HEK293 (cell line): Measurements from ENCODE around the gene NOLC1.

Source experiments
- CTCF ChIA-PET: fragments of 350-600 bp; formaldehyde crosslinking; extraction: SDS; loops from one replicate; lab custom pipeline; 2021; ENCODE audit warnings: antibody characterized with exemption; lab: Yijun Ruan, JAX
- POLR2A ChIA-PET: fragments of 300-600 bp; formaldehyde crosslinking; extraction: SDS; loops from one replicate; lab custom pipeline; 2020; ENCODE audit warnings: antibody characterized with exemption, inconsistent platforms; lab: Yijun Ruan, JAX
- H3K27ac ChIP-seq: fragments of 200-500 bp; sonication (Bioruptor generic); 2 replicates; pipeline ENCODE4 v1.5.1; 2014; ENCODE audit warnings: low read depth, low read length, control low read depth, inconsistent platforms; ENCODE audit errors: extremely low read depth
- H3K36me3 ChIP-seq, 2 experiments: fragments of 200-500 bp in 1 of 2; sonication (Bioruptor generic) in 1 of 2; 1 replicate in 1 of 2; 2 replicates in 1 of 2; pipeline ENCODE4 v1.5.1; 2014 to 2017; ENCODE audit warnings: inconsistent platforms in 2 of 2, low read length in 2 of 2; ENCODE audit not compliant: control insufficient read depth in 2 of 2, insufficient read depth in 1 of 2
- H3K4me1 ChIP-seq: fragments of 200-500 bp; sonication (Bioruptor generic); 2 replicates; pipeline ENCODE4 v1.5.1; 2014; ENCODE audit warnings: mild to moderate bottlenecking, low read length, inconsistent platforms; ENCODE audit not compliant: control insufficient read depth, insufficient read depth
- H3K4me3 ChIP-seq: 2 replicates; pipeline ENCODE4 v1.5.1; 2011; ENCODE audit warnings: low read depth, mild to moderate bottlenecking, control low read depth, low read length, moderate library complexity
- H3K9me3 ChIP-seq: fragments of 200-500 bp; sonication (Bioruptor generic); 2 replicates; pipeline ENCODE4 v1.5.1; 2014; ENCODE audit warnings: low read depth, low read length, inconsistent platforms; ENCODE audit not compliant: control insufficient read depth, insufficient read depth
- GFI1B ChIP-seq: fragments of 450-650 bp; formaldehyde crosslinking; IDR thresholded peaks from 2 replicates; pipeline ENCODE4 v1.5.1; 2016; ENCODE audit warnings: missing biosample characterization, missing genetic modification characterization
- HOXA7 ChIP-seq: sonication (generic); formaldehyde crosslinking; IDR thresholded peaks from 2 replicates; pipeline ENCODE4 v1.8.1; 2022; ENCODE audit warnings: missing genetic modification reagents, borderline replicate concordance
- MZF1 ChIP-seq: fragments of 450-650 bp; formaldehyde crosslinking; IDR thresholded peaks from 2 replicates; pipeline ENCODE4 v1.5.1; 2017; ENCODE audit warnings: missing biosample characterization, missing genetic modification characterization, borderline replicate concordance
- PRDM1 ChIP-seq: fragments of 450-650 bp; formaldehyde crosslinking; IDR thresholded peaks from 2 replicates; pipeline ENCODE4; 2016; ENCODE audit warnings: missing biosample characterization, missing genetic modification characterization
- ZBTB17 ChIP-seq: fragments of 450-650 bp; formaldehyde crosslinking; IDR thresholded peaks from 2 replicates; pipeline ENCODE4 v1.5.1; 2016; ENCODE audit warnings: missing biosample characterization, missing genetic modification characterization
- ZBTB7A ChIP-seq: fragments of 450-650 bp; formaldehyde crosslinking; IDR thresholded peaks from 2 replicates; pipeline ENCODE4 v1.5.1; 2016; ENCODE audit warnings: low read depth, missing biosample characterization, missing genetic modification characterization
- ZIC2 ChIP-seq: fragments of 450-650 bp; formaldehyde crosslinking; IDR thresholded peaks from 2 replicates; pipeline ENCODE4 v1.5.1; 2016; ENCODE audit warnings: missing biosample characterization, missing genetic modification characterization
- ZNF114 ChIP-seq: fragments of 450-650 bp; formaldehyde crosslinking; IDR thresholded peaks from 2 replicates; pipeline ENCODE4 v1.5.0; 2017; ENCODE audit warnings: missing biosample characterization, missing genetic modification characterization
- ZNF23 ChIP-seq: fragments of 450-650 bp; formaldehyde crosslinking; IDR thresholded peaks from 2 replicates; pipeline ENCODE4 v1.5.1; 2016; ENCODE audit warnings: missing biosample characterization, missing genetic modification characterization, borderline replicate concordance
- ZNF248 ChIP-seq: fragments of 450-650 bp; formaldehyde crosslinking; IDR thresholded peaks from 2 replicates; pipeline ENCODE4 v1.5.1; 2017; ENCODE audit warnings: missing biosample characterization, missing genetic modification characterization
- ZNF324 ChIP-seq: fragments of 450-650 bp; formaldehyde crosslinking; IDR thresholded peaks from 2 replicates; pipeline ENCODE4 v1.5.1; 2016; ENCODE audit warnings: missing biosample characterization, missing genetic modification characterization
- ZNF335 ChIP-seq: fragments of 450-650 bp; formaldehyde crosslinking; conservative IDR thresholded peaks from 2 replicates; pipeline ENCODE4 v1.5.1; 2016; ENCODE audit warnings: missing biosample characterization, missing genetic modification characterization
- ZNF350 ChIP-seq: fragments of 450-650 bp; formaldehyde crosslinking; IDR thresholded peaks from 2 replicates; pipeline ENCODE4 v1.5.0; 2017; ENCODE audit warnings: missing biosample characterization, mild to moderate bottlenecking, missing genetic modification characterization
- ZNF48 ChIP-seq: fragments of 450-650 bp; formaldehyde crosslinking; IDR thresholded peaks from 2 replicates; pipeline ENCODE4 v1.5.1; 2016; ENCODE audit warnings: missing biosample characterization, missing genetic modification characterization
- ZNF521 ChIP-seq: fragments of 450-650 bp; formaldehyde crosslinking; IDR thresholded peaks from 2 replicates; pipeline ENCODE4 v1.5.1; 2017; ENCODE audit warnings: missing biosample characterization, mild to moderate bottlenecking, missing genetic modification characterization
- ZNF560 ChIP-seq: fragments of 450-650 bp; formaldehyde crosslinking; IDR thresholded peaks from 2 replicates; pipeline ENCODE4 v1.5.1; 2017; ENCODE audit warnings: missing biosample characterization, missing genetic modification characterization, borderline replicate concordance
- ZNF600 ChIP-seq: fragments of 450-650 bp; formaldehyde crosslinking; IDR thresholded peaks from 2 replicates; pipeline ENCODE4 v1.5.1; 2016; ENCODE audit warnings: missing biosample characterization, missing genetic modification characterization
- ZNF623 ChIP-seq: fragments of 450-650 bp; formaldehyde crosslinking; IDR thresholded peaks from 2 replicates; pipeline ENCODE4 v1.5.1; 2016; ENCODE audit warnings: missing biosample characterization, missing genetic modification characterization
- ZNF624 ChIP-seq: fragments of 450-650 bp; formaldehyde crosslinking; IDR thresholded peaks from 2 replicates; pipeline ENCODE4 v1.5.1; 2017; ENCODE audit warnings: missing biosample characterization, missing genetic modification characterization
- ZNF658 ChIP-seq: fragments of 450-650 bp; formaldehyde crosslinking; IDR thresholded peaks from 2 replicates; pipeline ENCODE4; 2016; ENCODE audit warnings: missing biosample characterization, missing genetic modification characterization
- TF ChIP-seq, protein P1 (sequence below): fragments of 450-650 bp; formaldehyde crosslinking; IDR thresholded peaks from 2 replicates; pipeline ENCODE4 v1.5.1; 2017; ENCODE audit warnings: missing biosample characterization, missing genetic modification characterization
- TF ChIP-seq, protein P2 (sequence below): fragments of 450-650 bp; formaldehyde crosslinking; IDR thresholded peaks from 2 replicates; pipeline ENCODE4 v1.5.1; 2016; ENCODE audit warnings: missing biosample characterization, missing genetic modification characterization, borderline replicate concordance
- TF ChIP-seq, protein P3 (sequence below): fragments of 450-650 bp; formaldehyde crosslinking; optimal IDR thresholded peaks from 2 replicates; pipeline ENCODE3; 2016; ENCODE audit warnings: missing biosample characterization, mild to moderate bottlenecking, missing genetic modification characterization
- TF ChIP-seq, protein P4 (sequence below): fragments of 450-650 bp; formaldehyde crosslinking; IDR thresholded peaks from 2 replicates; pipeline ENCODE4 v1.5.1; 2017; ENCODE audit warnings: missing biosample characterization, missing genetic modification characterization
- TF ChIP-seq, protein P5 (sequence below): fragments of 450-650 bp; formaldehyde crosslinking; IDR thresholded peaks from 2 replicates; pipeline ENCODE4 v1.5.1; 2016; ENCODE audit warnings: missing biosample characterization, missing genetic modification characterization, borderline replicate concordance

NOLC1 gene

DNA sequence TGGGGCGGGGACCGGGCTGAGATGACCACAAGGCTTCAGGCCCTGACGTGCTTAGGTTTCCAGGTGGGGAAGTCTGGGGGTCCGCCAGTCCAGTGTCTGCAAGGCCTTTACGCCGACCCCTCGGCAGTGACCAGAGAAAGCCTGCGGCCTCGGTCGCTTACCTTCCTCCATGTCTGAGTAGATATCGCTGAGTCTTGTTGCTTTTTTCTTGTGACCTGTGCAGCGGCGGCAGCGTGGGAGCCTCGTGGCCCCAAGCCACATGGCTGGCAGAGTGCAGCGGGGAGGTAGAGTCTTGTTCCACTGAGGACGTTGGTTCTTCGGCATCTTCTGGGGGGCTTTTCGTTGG, 329 bp downstream of the NOLC1 start (continued):
- no peak for TF ChIP-seq HOXA7 (CRISPR knock-in tag)
- TF ChIP-seq ZNF335, result peak; percentile 89
- TF ChIP-seq, protein P1, sequence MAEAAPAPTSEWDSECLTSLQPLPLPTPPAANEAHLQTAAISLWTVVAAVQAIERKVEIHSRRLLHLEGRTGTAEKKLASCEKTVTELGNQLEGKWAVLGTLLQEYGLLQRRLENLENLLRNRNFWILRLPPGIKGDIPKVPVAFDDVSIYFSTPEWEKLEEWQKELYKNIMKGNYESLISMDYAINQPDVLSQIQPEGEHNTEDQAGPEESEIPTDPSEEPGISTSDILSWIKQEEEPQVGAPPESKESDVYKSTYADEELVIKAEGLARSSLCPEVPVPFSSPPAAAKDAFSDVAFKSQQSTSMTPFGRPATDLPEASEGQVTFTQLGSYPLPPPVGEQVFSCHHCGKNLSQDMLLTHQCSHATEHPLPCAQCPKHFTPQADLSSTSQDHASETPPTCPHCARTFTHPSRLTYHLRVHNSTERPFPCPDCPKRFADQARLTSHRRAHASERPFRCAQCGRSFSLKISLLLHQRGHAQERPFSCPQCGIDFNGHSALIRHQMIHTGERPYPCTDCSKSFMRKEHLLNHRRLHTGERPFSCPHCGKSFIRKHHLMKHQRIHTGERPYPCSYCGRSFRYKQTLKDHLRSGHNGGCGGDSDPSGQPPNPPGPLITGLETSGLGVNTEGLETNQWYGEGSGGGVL (tag by site-specific recombination), result no peak
- no peak for TF ChIP-seq ZNF658 (tag by site-specific recombination)
- no peak for TF ChIP-seq ZNF248 (tag by site-specific recombination)
- TF ChIP-seq ZNF623, result 0 out of 2 replicates have a peak, but pooled peaks have one; percentile 10
- TF ChIP-seq ZNF114 (tag by site-specific recombination), result no peak
- no peak for TF ChIP-seq ZNF350 (tag by site-specific recombination)
- no peak; the same call in 1 of the 2 replicates for TF ChIP-seq ZNF324 (tag by site-specific recombination)
- TF ChIP-seq ZNF600 (tag by site-specific recombination), result no peak
- no peak for TF ChIP-seq MZF1
- no peak for TF ChIP-seq GFI1B (tag by site-specific recombination)
- no peak for TF ChIP-seq ZIC2 (tag by site-specific recombination)

DNA sequence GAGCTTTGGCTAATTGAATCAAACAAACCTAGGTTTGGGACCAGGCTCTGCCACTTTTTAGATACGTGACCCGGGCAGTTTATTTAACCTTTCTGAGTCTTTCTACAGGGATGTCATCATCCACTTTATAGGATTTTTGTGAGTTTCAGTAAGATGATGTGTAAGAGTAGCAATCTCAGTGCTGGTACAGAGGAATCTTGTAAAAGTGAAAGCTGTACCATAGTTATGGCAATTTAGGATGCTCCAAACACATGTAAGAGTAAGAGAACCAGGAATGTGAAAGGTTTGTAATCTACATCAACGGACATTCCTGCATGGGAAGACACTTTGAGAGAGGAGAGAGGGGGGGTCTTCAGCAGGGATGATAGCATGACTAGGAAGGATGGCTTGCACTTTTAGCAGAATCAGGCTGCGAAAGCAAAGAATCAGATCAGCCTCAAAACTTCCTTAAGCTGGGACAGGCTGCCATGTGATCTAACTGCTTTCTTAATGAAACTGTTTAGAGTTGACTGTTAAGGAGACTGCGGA, 968 bp downstream of the NOLC1 start:
- Histone ChIP-seq H3K4me3 (peak overlapping the region; percentile 74), H3K9me3 (no peaks in the 10 kb centered on the region), H3K36me3 (peaks cover 51 to 63% of the 10 kb centered on the region in 2 experiments), H3K27ac (0 out of 2 replicates have a peak overlapping the region, but pooled peaks have one; percentile 8), H3K4me1 (peaks cover 2% of the 10 kb centered on the region; the same call in 1 of the 2 replicates)
- ChIA-PET POLR2A (interaction anchor here (0.6 to 1.0 kb wide), 2 partner anchors 16 to 334 kb away, joined by 3 to 4 read pairs; no protein-coding TSS in a partner anchor), CTCF (interaction anchor here (0.9 to 5.0 kb wide), 3 partner anchors 16 to 79 kb away, joined by 3 to 31 read pairs (median 6); no protein-coding TSS in a partner anchor)
- TF ChIP-seq ZNF560 (no peak), PRDM1 (peak; percentile 74; the same call in 1 of the 2 replicates), ZNF624 (tag by site-specific recombination) (no peak), ZNF48 (tag by site-specific recombination) (no peak), ZBTB7A (tag by site-specific recombination) (no peak), ZNF521 (no peak), ZNF23 (no peak), ZBTB17 (tag by site-specific recombination) (0 out of 2 replicates have a peak, but pooled peaks have one; percentile 9)
- TF ChIP-seq, protein P2, sequence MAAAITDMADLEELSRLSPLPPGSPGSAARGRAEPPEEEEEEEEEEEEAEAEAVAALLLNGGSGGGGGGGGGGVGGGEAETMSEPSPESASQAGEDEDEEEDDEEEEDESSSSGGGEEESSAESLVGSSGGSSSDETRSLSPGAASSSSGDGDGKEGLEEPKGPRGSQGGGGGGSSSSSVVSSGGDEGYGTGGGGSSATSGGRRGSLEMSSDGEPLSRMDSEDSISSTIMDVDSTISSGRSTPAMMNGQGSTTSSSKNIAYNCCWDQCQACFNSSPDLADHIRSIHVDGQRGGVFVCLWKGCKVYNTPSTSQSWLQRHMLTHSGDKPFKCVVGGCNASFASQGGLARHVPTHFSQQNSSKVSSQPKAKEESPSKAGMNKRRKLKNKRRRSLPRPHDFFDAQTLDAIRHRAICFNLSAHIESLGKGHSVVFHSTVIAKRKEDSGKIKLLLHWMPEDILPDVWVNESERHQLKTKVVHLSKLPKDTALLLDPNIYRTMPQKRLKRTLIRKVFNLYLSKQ (tag by site-specific recombination), result no peak
- TF ChIP-seq, protein P3, sequence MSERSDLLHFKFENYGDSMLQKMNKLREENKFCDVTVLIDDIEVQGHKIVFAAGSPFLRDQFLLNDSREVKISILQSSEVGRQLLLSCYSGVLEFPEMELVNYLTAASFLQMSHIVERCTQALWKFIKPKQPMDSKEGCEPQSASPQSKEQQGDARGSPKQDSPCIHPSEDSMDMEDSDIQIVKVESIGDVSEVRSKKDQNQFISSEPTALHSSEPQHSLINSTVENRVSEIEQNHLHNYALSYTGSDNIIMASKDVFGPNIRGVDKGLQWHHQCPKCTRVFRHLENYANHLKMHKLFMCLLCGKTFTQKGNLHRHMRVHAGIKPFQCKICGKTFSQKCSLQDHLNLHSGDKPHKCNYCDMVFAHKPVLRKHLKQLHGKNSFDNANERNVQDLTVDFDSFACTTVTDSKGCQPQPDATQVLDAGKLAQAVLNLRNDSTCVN, result no peak
- TF ChIP-seq, protein P4, sequence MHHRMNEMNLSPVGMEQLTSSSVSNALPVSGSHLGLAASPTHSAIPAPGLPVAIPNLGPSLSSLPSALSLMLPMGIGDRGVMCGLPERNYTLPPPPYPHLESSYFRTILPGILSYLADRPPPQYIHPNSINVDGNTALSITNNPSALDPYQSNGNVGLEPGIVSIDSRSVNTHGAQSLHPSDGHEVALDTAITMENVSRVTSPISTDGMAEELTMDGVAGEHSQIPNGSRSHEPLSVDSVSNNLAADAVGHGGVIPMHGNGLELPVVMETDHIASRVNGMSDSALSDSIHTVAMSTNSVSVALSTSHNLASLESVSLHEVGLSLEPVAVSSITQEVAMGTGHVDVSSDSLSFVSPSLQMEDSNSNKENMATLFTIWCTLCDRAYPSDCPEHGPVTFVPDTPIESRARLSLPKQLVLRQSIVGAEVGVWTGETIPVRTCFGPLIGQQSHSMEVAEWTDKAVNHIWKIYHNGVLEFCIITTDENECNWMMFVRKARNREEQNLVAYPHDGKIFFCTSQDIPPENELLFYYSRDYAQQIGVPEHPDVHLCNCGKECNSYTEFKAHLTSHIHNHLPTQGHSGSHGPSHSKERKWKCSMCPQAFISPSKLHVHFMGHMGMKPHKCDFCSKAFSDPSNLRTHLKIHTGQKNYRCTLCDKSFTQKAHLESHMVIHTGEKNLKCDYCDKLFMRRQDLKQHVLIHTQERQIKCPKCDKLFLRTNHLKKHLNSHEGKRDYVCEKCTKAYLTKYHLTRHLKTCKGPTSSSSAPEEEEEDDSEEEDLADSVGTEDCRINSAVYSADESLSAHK, result no peak
- TF ChIP-seq, protein P5, sequence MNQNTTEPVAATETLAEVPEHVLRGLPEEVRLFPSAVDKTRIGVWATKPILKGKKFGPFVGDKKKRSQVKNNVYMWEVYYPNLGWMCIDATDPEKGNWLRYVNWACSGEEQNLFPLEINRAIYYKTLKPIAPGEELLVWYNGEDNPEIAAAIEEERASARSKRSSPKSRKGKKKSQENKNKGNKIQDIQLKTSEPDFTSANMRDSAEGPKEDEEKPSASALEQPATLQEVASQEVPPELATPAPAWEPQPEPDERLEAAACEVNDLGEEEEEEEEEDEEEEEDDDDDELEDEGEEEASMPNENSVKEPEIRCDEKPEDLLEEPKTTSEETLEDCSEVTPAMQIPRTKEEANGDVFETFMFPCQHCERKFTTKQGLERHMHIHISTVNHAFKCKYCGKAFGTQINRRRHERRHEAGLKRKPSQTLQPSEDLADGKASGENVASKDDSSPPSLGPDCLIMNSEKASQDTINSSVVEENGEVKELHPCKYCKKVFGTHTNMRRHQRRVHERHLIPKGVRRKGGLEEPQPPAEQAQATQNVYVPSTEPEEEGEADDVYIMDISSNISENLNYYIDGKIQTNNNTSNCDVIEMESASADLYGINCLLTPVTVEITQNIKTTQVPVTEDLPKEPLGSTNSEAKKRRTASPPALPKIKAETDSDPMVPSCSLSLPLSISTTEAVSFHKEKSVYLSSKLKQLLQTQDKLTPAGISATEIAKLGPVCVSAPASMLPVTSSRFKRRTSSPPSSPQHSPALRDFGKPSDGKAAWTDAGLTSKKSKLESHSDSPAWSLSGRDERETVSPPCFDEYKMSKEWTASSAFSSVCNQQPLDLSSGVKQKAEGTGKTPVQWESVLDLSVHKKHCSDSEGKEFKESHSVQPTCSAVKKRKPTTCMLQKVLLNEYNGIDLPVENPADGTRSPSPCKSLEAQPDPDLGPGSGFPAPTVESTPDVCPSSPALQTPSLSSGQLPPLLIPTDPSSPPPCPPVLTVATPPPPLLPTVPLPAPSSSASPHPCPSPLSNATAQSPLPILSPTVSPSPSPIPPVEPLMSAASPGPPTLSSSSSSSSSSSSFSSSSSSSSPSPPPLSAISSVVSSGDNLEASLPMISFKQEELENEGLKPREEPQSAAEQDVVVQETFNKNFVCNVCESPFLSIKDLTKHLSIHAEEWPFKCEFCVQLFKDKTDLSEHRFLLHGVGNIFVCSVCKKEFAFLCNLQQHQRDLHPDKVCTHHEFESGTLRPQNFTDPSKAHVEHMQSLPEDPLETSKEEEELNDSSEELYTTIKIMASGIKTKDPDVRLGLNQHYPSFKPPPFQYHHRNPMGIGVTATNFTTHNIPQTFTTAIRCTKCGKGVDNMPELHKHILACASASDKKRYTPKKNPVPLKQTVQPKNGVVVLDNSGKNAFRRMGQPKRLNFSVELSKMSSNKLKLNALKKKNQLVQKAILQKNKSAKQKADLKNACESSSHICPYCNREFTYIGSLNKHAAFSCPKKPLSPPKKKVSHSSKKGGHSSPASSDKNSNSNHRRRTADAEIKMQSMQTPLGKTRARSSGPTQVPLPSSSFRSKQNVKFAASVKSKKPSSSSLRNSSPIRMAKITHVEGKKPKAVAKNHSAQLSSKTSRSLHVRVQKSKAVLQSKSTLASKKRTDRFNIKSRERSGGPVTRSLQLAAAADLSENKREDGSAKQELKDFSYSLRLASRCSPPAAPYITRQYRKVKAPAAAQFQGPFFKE (tag by site-specific recombination), result no peak
